Testis (tissue), 2 donors: Measurements from ENCODE around the gene SLC6A18.

Experiments used
- POLR2A ChIP-seq: fragments of 450-650 bp; IDR thresholded peaks from one replicate; pipeline ENCODE4 v1.6.1; 2017; ENCODE audit warnings: antibody characterized with exemption, mild to moderate bottlenecking, moderate library complexity
- TF ChIP-seq, protein P1 (sequence below), 3 experiments: fragments of 450-650 bp in 2 of 3; fragments of 200-600 bp in 1 of 3; sonication (generic) in 1 of 3; IDR thresholded peaks; one replicate each; pipeline ENCODE4 v1.5.1; 2016 to 2019; ENCODE audit warnings: antibody characterized with exemption in 3 of 3, mild to moderate bottlenecking in 2 of 3, moderate library complexity in 1 of 3

DNA sequence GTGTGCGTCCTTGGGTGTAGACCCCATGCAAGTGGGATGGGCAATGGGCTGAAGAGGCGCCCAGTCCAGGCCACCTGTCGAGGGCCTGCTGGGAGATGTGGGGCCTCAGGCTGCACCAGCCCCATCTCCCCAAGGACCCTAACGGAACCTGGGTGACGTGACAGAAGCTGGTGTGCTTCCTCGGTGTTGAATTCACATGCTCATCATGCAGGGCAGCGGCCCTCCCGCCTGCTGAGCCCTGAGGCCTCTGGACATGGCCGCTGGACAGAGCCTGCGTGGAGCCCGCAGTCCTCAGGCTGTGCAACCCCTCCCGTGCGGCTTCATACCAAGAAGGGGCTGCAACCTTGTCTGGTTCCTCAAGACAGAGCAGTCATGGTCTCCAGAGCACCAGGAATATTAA, 42.9 kb downstream of the SLC6A18 start:
- TF ChIP-seq, protein P1, sequence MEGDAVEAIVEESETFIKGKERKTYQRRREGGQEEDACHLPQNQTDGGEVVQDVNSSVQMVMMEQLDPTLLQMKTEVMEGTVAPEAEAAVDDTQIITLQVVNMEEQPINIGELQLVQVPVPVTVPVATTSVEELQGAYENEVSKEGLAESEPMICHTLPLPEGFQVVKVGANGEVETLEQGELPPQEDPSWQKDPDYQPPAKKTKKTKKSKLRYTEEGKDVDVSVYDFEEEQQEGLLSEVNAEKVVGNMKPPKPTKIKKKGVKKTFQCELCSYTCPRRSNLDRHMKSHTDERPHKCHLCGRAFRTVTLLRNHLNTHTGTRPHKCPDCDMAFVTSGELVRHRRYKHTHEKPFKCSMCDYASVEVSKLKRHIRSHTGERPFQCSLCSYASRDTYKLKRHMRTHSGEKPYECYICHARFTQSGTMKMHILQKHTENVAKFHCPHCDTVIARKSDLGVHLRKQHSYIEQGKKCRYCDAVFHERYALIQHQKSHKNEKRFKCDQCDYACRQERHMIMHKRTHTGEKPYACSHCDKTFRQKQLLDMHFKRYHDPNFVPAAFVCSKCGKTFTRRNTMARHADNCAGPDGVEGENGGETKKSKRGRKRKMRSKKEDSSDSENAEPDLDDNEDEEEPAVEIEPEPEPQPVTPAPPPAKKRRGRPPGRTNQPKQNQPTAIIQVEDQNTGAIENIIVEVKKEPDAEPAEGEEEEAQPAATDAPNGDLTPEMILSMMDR (IDR thresholded peaks at IDR 0.05) = no peak
- no peak for TF ChIP-seq POLR2A
